Measurements from ENCODE around the gene F7. TPM values are rescaled to one million over a fixed set of nuclear protein-coding genes. Genes with fewer than 3 reads are reported as not detected.

The F7 gene
- polyA plus RNA-seq, 1 experiment = 0.06 TPM

DNA sequence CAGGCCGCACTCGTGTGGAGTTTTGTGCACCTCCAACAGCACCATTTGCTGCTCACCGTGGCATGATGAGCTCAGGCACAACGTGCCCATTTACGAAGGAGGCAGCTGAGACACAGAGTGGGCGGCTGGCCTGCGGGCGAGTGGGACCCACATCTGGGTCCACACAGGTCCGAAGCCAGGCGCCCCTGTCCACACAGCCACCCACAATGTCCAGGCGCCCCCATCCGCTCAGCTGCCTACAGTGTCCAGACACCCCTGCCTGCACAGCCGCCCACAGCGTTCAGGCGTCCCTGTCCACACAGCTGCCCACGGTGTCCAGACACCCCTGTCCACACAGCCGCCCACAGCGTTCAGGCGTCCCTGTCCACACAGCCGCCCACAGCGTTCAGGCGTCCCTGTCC, 42.5 kb upstream of the F7 start:
- ChIA-PET CTCF (no interaction called here), POLR2A (no interaction called here)
- no peaks in the 10 kb centered on the region for H3K27me3 ChIP-seq (ENCODE audit: control insufficient read depth, insufficient read depth, low read length)
- H3K27ac ChIP-seq (ENCODE audit: low read depth, low read length) = no peak overlapping the region
- no peak for DNase-seq (ENCODE audit: low read depth, low spot score)
- H3K9me3 ChIP-seq (ENCODE audit: control insufficient read depth, insufficient read depth, low read length) = peaks cover 11% of the 10 kb centered on the region
- TF ChIP-seq, protein P1, sequence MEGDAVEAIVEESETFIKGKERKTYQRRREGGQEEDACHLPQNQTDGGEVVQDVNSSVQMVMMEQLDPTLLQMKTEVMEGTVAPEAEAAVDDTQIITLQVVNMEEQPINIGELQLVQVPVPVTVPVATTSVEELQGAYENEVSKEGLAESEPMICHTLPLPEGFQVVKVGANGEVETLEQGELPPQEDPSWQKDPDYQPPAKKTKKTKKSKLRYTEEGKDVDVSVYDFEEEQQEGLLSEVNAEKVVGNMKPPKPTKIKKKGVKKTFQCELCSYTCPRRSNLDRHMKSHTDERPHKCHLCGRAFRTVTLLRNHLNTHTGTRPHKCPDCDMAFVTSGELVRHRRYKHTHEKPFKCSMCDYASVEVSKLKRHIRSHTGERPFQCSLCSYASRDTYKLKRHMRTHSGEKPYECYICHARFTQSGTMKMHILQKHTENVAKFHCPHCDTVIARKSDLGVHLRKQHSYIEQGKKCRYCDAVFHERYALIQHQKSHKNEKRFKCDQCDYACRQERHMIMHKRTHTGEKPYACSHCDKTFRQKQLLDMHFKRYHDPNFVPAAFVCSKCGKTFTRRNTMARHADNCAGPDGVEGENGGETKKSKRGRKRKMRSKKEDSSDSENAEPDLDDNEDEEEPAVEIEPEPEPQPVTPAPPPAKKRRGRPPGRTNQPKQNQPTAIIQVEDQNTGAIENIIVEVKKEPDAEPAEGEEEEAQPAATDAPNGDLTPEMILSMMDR (IDR thresholded peaks at IDR 0.05; ENCODE audit: low read depth, low read length) = no peak
- H3K4me3 ChIP-seq (ENCODE audit: low read depth, low read length) = no peak overlapping the region

- CTCF ChIA-PET = no interaction called here
- POLR2A ChIA-PET = no interaction called here
- H3K9me3 ChIP-seq (ENCODE audit: control insufficient read depth, insufficient read depth, low read length) = peaks cover 4% of the 10 kb centered on the region; the same call in 1 of the 2 replicates
- no peak overlapping the region for H3K4me3 ChIP-seq (ENCODE audit: low read depth, low read length)
- H3K27me3 ChIP-seq (ENCODE audit: control insufficient read depth, insufficient read depth, low read length) = no peaks in the 10 kb centered on the region
- no peak overlapping the region for H3K27ac ChIP-seq (ENCODE audit: low read depth, low read length)
- DNase-seq (ENCODE audit: low read depth, low spot score) = no peak
- TF ChIP-seq, protein P1 (IDR thresholded peaks at IDR 0.05; ENCODE audit: low read depth, low read length) = no peak
Observed at GRCh38 chr13:113064000-113064533, 41.5 kb upstream of the F7 start.

DNA sequence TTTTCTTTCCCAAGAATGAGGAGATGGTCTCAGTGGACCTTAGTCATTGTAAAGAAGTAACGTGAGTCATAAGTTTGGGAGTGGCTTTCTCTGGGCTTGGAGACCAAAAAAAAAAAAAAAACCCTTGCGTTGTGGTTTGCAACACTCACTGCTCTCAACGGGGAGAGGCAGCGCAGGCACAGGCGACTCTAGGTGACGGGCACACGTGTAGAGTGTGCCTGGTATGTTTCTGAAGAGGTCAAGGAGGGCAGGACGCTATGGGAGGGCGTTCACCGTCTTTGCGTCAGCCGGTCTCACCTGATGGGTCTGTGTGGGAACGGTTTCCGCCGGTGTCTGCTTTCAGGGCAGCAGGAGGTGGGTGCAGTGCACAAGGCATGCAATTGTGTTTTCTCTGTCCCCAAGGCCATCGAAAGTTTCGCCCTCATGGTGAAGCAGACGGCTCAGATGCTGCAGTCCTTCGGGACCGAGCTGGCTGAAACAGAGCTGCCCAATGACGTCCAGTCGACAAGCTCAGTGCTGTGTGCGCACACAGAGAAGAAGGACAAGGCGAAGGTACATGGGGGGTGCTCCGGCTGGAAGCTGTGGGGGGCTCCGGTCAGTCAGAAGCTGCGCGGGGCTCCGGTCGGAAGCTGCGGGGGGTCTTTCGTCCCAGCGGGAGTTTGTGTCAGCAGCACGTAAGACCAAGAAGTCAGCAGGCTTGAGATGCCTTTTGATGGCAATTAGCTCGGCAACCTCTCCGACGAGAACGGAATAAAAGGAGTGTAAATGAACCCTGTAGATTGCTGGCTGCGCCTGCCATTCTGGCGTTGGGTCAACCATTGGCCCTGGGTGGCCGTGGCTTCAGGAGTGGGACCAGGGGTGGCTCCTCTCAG, 40.8 kb upstream of the F7 start:
- ChIA-PET CTCF (no interaction called here), POLR2A (no interaction called here)
- H3K27me3 ChIP-seq (ENCODE audit: control insufficient read depth, insufficient read depth, low read length) = no peaks in the 10 kb centered on the region
- H3K9me3 ChIP-seq (ENCODE audit: control insufficient read depth, insufficient read depth, low read length) = peaks cover 4% of the 10 kb centered on the region; the same call in 1 of the 2 replicates
- H3K4me3 ChIP-seq (ENCODE audit: low read depth, low read length) = no peak overlapping the region
- H3K27ac ChIP-seq (ENCODE audit: low read depth, low read length) = no peak overlapping the region
- DNase-seq (ENCODE audit: low read depth, low spot score) = no peak
- TF ChIP-seq, protein P1 (IDR thresholded peaks at IDR 0.05; ENCODE audit: low read depth, low read length) = no peak

DNA sequence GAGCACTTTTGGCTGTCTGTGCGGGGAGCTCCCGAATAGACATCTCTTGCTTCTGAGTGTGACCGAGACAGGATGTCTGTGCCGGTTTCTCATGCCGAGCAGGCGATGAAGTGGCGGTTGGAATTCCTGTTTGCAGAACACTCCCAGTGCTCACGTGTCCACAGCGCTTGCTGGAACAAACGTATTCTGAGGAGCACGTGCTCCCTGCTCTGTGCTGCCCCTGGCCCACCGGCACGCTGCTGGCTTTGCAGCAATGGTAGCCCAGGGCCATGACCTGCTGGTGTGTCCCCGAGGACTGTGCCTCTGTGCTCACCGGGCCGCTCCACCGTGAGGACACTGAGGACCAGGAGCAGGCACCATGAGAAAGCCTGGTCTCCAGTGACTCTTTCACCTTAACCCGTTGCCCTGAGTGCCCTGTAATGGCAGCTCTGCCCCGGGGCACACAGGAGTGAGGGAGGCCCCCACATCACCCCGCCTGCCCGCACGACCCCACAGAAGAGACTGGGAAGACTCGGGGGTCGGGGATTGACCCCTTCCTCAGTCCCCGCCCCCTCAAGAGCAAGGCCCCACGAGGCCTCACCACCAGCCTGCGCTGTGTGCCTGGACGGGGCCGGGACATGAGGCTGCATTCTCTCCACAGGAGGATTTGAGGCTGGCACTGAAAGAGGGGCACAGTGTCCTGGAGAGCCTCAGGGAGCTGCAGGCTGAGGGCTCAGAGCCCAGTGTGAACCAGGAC, 40.0 kb upstream of the F7 start:
- Histone ChIP-seq H3K9me3 (ENCODE audit: control insufficient read depth, insufficient read depth, low read length) (peaks cover 4% of the 10 kb centered on the region; the same call in 1 of the 2 replicates), H3K27ac (ENCODE audit: low read depth, low read length) (no peak overlapping the region), H3K27me3 (ENCODE audit: control insufficient read depth, insufficient read depth, low read length) (no peaks in the 10 kb centered on the region), H3K4me3 (ENCODE audit: low read depth, low read length) (no peak overlapping the region)
- TF ChIP-seq, protein P1 (IDR thresholded peaks at IDR 0.05; ENCODE audit: low read depth, low read length) = no peak
- ChIA-PET CTCF (no interaction called here), POLR2A (no interaction called here)
- no peak for DNase-seq (ENCODE audit: low read depth, low spot score)

DNA sequence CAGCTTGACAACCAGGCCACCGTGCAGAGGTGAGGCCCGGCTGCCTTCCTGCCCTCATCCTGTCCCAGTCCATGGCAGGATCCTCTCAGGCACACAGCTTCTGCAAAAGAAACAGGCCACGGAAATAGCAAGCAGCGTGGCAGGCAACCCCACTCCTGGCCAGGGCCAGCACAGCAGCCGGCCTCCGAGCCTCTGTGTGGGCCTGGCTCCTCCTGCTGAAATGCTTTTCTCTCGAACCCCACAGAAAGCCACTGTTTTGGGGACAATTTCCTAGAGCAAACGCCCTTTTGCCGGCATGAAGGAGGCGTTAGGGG, 39.5 kb upstream of the F7 start:
- CTCF ChIA-PET = no interaction called here
- Histone ChIP-seq H3K27ac (ENCODE audit: low read depth, low read length) (no peak overlapping the region), H3K4me3 (ENCODE audit: low read depth, low read length) (no peak overlapping the region), H3K27me3 (ENCODE audit: control insufficient read depth, insufficient read depth, low read length) (no peaks in the 10 kb centered on the region), H3K9me3 (ENCODE audit: control insufficient read depth, insufficient read depth, low read length) (peaks cover 4% of the 10 kb centered on the region; the same call in 1 of the 2 replicates)
- no peak for DNase-seq (ENCODE audit: low read depth, low spot score)
- POLR2A ChIA-PET = no interaction called here
- TF ChIP-seq, protein P1 (IDR thresholded peaks at IDR 0.05; ENCODE audit: low read depth, low read length) = no peak
